Stomach (tissue), 9 donors: ENCODE data around the gene MTX3. TPM values are rescaled to one million over a fixed set of nuclear protein-coding genes. Genes with fewer than 3 reads are reported as not detected.
A peak's percentile ranks its signal among the peaks of the same experiment; 100 is the strongest.

Experiments used
- DNase-seq, 2 donors: peaks; one replicate each; pipeline versions ENCODE4 v3.0.0 to v3.0.0-alpha.2; 2013 to 2019
- H3K27ac ChIP-seq, 5 donors: fragments of 200-600 bp in 4 of 5; sonication (generic) in 4 of 5; one replicate each; pipeline ENCODE4 v1.5.1; 2013 to 2019; ENCODE audit warnings: mild to moderate bottlenecking in 1 of 5, moderate library complexity in 1 of 5
- H3K27me3 ChIP-seq, 3 donors: fragments of 200-600 bp; sonication (generic); one replicate each; pipeline ENCODE4 v1.5.1; 2017 to 2019; ENCODE audit warnings: mixed run types in 1 of 3
- H3K36me3 ChIP-seq, 4 donors: fragments of 200-600 bp; sonication (generic); 1 replicate in 3 of 4; 2 replicates in 1 of 4; pipeline ENCODE4 v1.5.1; 2016 to 2019
- H3K4me1 ChIP-seq, 4 donors: fragments of 200-600 bp; sonication (generic); one replicate each; pipeline ENCODE4 v1.5.1; 2016 to 2019
- H3K4me3 ChIP-seq, 4 donors: fragments of 200-600 bp; sonication (generic) in 3 of 4; one replicate each; pipeline ENCODE4 v1.5.1; 2016 to 2019; ENCODE audit warnings: mild to moderate bottlenecking in 1 of 4
- H3K9me3 ChIP-seq, 4 donors: fragments of 200-600 bp; sonication (generic); one replicate each; pipeline ENCODE4 v1.5.1; 2016 to 2019
- CTCF ChIP-seq, 7 experiments: fragments of 450-650 bp in 4 of 7; fragments of 200-600 bp in 3 of 7; sonication (generic) in 3 of 7; IDR thresholded peaks; one replicate each; pipeline ENCODE4 v1.5.1; 2016 to 2019; ENCODE audit warnings: antibody characterized with exemption in 7 of 7, control low read depth in 2 of 7, mild to moderate bottlenecking in 1 of 7
- EP300 ChIP-seq: sonication (generic); formaldehyde crosslinking; IDR thresholded peaks from one replicate; pipeline ENCODE4 v1.6.1; 2017; ENCODE audit warnings: antibody characterized with exemption
- POLR2A ChIP-seq, 4 donors: fragments of 450-650 bp; IDR thresholded peaks; one replicate each; pipeline ENCODE4 v1.6.1; 2016; ENCODE audit warnings: antibody characterized with exemption in 4 of 4, control low read depth in 2 of 4, mild to moderate bottlenecking in 1 of 4, moderate library complexity in 1 of 4
- POLR2AphosphoS5 ChIP-seq, 3 donors: sonication (generic); formaldehyde crosslinking; IDR thresholded peaks; one replicate each; pipeline ENCODE4 v1.6.1; 2016; ENCODE audit warnings: antibody characterized with exemption in 3 of 3
- WGBS, 5 donors: extraction: QIAGEN DNeasy Blood & Tissue Kit in 3 of 5; methylation state at CpG; one replicate each; pipeline versions ENCODE4 v1.1.5 to v1.1.7; 2013 to 2018; 5-methylcytosine and 5-hydroxymethylcytosine counted together
- intact Hi-C: fragments of 100-400 bp; cut with DNase I; formaldehyde crosslinking; loops from one replicate; pipeline ENCODE4 v1.15.1; 2023; ENCODE audit warnings: low total_unique reads
- polyA plus RNA-seq, 3 donors: library from polyadenylated mRNA; stranded (reverse); fragments of 200-250 nt; gene quantifications; one replicate each; pipeline ENCODE4 v1.2.3, GENCODE V29; 2013
- total RNA-seq, 5 donors: library from RNA; depleted of rRNA; stranded (reverse); fragments of >200 nt; gene quantifications; one replicate each; pipeline versions ENCODE4 v1.1.0 to v1.2.3, GENCODE V29; 2014 to 2016
- donor health status: healthy with polysubstance abuse.
- donor health status: Bipolar disorder and iron deficiency.
- donor health status: healthy.

The MTX3 gene
- total and polyA plus RNA-seq, 8 donors: 0.58 to 26.8 (median 5.0) TPM

DNA sequence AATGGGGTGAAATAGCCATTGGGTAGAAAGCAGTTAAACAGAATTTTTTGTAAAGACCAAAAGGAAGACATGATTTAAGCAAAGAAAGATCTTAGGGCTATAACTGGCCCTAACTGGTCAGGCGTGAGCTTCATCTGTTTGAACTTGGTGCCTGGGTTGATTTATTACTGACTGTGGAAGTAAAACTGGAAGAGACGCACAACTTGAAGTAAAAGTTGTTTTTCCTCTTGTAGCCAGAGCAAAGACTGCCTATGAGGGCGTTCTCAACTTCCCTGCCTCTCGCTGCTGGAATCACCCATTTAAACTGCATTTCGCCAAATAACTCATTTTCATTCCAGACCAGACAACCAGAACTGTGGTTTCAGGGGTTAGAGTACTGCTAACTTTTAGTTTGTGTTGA lies 45.6 kb upstream of the MTX3 start:
- H3K4me3 ChIP-seq: no peak overlapping the region
- intact Hi-C loops: no loop called here
- WGBS, 5 donors: 79 to 89% (median 85%) methylated on average over 5 of the region's 5 CpGs
- no peak for TF ChIP-seq EP300
- no peak for TF ChIP-seq CTCF (IDR thresholded peaks at IDR 0.05)
- no peak for TF ChIP-seq POLR2AphosphoS5 (IDR thresholded peaks at IDR 0.05)
- TF ChIP-seq POLR2A (IDR thresholded peaks at IDR 0.05): no peak
- H3K9me3 ChIP-seq: no peaks in the 10 kb centered on the region
- no peaks in the 10 kb centered on the region for H3K36me3 ChIP-seq
- no peak for DNase-seq
- peaks cover 7 to 58% (median 33%) of the 10 kb centered on the region in 3 donors for H3K27me3 ChIP-seq
- H3K4me1 ChIP-seq: peaks cover 0 to 10% (median 6%) of the 10 kb centered on the region in 4 donors
- H3K27ac ChIP-seq: no peak overlapping the region

GRCh38 chr5:80035839-80036238 lies 44.8 kb upstream of the MTX3 start:
- H3K4me3 ChIP-seq: no peak overlapping the region
- TF ChIP-seq POLR2AphosphoS5 (IDR thresholded peaks at IDR 0.05): no peak
- TF ChIP-seq EP300: no peak
- TF ChIP-seq POLR2A (IDR thresholded peaks at IDR 0.05): no peak
- TF ChIP-seq CTCF (IDR thresholded peaks at IDR 0.05): no peak
- no peaks in the 10 kb centered on the region for H3K9me3 ChIP-seq
- no peaks in the 10 kb centered on the region for H3K36me3 ChIP-seq
- DNase-seq: no peak
- intact Hi-C loops: no loop called here
- WGBS, 5 donors: 66 to 76% (median 68%) methylated on average over 7 of the region's 7 CpGs
- H3K4me1 ChIP-seq: peaks cover 0 to 10% (median 6%) of the 10 kb centered on the region in 4 donors
- H3K27me3 ChIP-seq: peaks cover 7 to 58% (median 33%) of the 10 kb centered on the region in 3 donors
- no peak overlapping the region for H3K27ac ChIP-seq

DNA sequence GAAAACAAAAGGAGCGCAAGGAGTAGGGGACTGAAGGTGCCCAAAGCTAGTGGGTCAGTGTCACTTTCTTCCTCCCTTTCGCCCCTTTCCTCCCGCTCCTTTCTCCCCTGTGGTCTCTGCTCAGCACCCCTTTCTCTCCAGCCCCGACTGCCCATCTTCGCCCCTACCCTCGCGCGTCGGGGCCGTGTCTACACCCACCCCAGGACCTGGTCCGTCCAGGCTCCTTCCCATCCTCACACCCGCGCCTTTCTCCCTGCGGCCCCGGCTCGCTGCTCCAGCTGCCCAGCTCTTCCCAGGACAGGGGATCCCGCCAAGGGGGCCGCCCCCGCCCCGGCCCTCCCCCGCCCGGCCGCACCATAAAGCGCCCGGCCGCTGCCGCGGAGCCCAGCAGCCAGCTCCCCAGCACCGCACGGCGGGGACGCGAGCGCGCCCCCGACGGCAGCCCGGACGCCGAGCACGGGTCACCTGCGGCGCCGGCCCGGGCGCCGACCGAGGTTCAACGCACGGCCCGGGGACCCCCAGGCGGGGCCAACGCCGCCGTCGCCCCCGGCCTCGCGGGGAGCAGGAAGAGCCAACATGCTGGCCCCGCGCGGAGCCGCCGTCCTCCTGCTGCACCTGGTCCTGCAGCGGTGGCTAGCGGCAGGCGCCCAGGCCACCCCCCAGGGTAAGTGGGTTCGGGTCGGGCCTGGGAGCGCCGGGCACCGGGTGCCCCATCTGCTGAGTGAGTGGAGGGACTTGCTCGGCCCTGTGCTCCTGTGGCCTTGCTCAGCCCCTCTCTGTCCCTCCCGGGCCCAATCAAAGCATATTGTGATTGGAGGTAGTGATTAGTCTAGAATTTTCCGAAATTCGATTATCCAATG lies 44.1 kb upstream of the MTX3 start, which contains the start of gene THBS4:
Gene THBS4 (plus strand): TSS at position 387 of the 860 bp plus-strand sequence. CDS start 190 bp downstream, at position 577.
- Histone ChIP-seq H3K27ac (no peak within 1 kb of the TSS), H3K4me1 (peaks cover 0 to 10% (median 6%) of the 10 kb centered on the region in 4 donors), H3K27me3 (peaks cover 7 to 64% (median 33%) of the 10 kb centered on the region in 3 donors), H3K9me3 (no peaks in the 10 kb centered on the region), H3K4me3 (peak within 1 kb of the TSS; percentile 24 to 36 (median 30)), H3K36me3 (no peaks in the 10 kb centered on the region)
- 6 to 16% (median 7%) methylated on average over 24 to 76 of the region's 76 CpGs for WGBS, 5 donors
- DNase-seq: peak in 1 of 2 donors; percentile 43
- intact Hi-C loops: no loop called here
- TF ChIP-seq EP300: no peak
- TF ChIP-seq POLR2A (IDR thresholded peaks at IDR 0.05): no peak
- TF ChIP-seq POLR2AphosphoS5 (IDR thresholded peaks at IDR 0.05): no peak
- no peak for TF ChIP-seq CTCF (IDR thresholded peaks at IDR 0.05)

DNA sequence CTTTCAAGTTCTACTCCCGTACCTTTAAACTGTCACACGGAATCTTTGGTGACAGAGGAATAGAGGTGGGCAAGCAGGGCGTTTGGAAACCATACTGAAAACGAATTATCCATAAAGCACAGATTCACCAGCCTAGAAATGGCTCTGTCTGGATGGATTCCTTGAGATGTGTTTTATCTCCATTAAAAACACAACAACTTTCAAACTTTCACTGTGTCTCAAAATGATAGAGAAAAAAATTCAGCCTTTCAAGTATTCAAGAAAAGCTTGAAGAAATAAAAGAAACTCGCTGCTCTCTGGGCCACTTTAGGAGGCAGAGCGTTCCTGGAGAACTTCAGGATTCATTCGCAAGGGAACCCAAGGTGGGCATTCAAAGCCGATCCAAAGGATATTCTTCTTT lies 43.5 kb upstream of the MTX3 start:
- H3K27ac ChIP-seq: no peak overlapping the region
- no peak for DNase-seq
- intact Hi-C loops: no loop called here
- peaks cover 0 to 10% (median 6%) of the 10 kb centered on the region in 4 donors for H3K4me1 ChIP-seq
- peak overlapping the region; percentile 24 to 36 (median 30) for H3K4me3 ChIP-seq
- H3K9me3 ChIP-seq: no peaks in the 10 kb centered on the region
- no peak for TF ChIP-seq POLR2A (IDR thresholded peaks at IDR 0.05)
- no peak for TF ChIP-seq CTCF (IDR thresholded peaks at IDR 0.05)
- no peak for TF ChIP-seq EP300
- no peak for TF ChIP-seq POLR2AphosphoS5 (IDR thresholded peaks at IDR 0.05)
- no peaks in the 10 kb centered on the region for H3K36me3 ChIP-seq
- WGBS, 5 donors: 24 to 39% (median 36%) methylated on average over 8 of the region's 8 CpGs
- peaks cover 7 to 61% (median 33%) of the 10 kb centered on the region in 3 donors for H3K27me3 ChIP-seq
